H9 (cell line): ENCODE results near the gene MYH16. TPM values are rescaled to one million over a fixed set of nuclear protein-coding genes. Genes with fewer than 3 reads are reported as not detected.

Experiments
- DNase-seq: peaks from one replicate; pipeline ENCODE4 v3.0.0-alpha.2; 2017
- H2AFZ ChIP-seq: one replicate; pipeline ENCODE4 v1.6.1; 2013; ENCODE audit warnings: mild to moderate bottlenecking, low read length, control low read depth, moderate library complexity
- H2AK5ac ChIP-seq: 2 replicates; pipeline ENCODE4 v1.6.1; 2013; ENCODE audit warnings: low read length, control low read depth, mixed read lengths; ENCODE audit not compliant: insufficient read length
- H2BK120ac ChIP-seq: one replicate; pipeline ENCODE4 v1.6.1; 2013; ENCODE audit warnings: low read depth, mild to moderate bottlenecking, low read length, control low read depth, inconsistent platforms; ENCODE audit not compliant: poor library complexity, severe bottlenecking
- H2BK12ac ChIP-seq: 2 replicates; pipeline ENCODE4 v1.6.1; 2013; ENCODE audit warnings: low read length, control low read depth, mixed read lengths, low read depth; ENCODE audit not compliant: insufficient read length
- H2BK15ac ChIP-seq: 2 replicates; pipeline ENCODE4 v1.6.1; 2013; ENCODE audit warnings: low read depth, low read length, control low read depth
- H2BK20ac ChIP-seq: one replicate; pipeline ENCODE4 v1.6.1; 2013; ENCODE audit warnings: low read depth, mild to moderate bottlenecking, low read length, control low read depth, inconsistent platforms; ENCODE audit not compliant: poor library complexity, severe bottlenecking
- H2BK5ac ChIP-seq: 2 replicates; pipeline ENCODE4 v1.6.1; 2013; ENCODE audit warnings: low read length, control low read depth, mixed read lengths; ENCODE audit not compliant: insufficient read length
- H3K14ac ChIP-seq: 2 replicates; pipeline ENCODE4 v1.6.1; 2013; ENCODE audit warnings: low read length, control low read depth; ENCODE audit not compliant: insufficient read depth
- H3K18ac ChIP-seq: 2 replicates; pipeline ENCODE4 v1.6.1; 2013; ENCODE audit warnings: low read depth, mild to moderate bottlenecking, mixed read lengths, low read length, control low read depth; ENCODE audit not compliant: insufficient read length
- H3K23ac ChIP-seq: 2 replicates; pipeline ENCODE4 v1.6.1; 2013; ENCODE audit warnings: low read length, control low read depth, mixed read lengths, low read depth; ENCODE audit not compliant: insufficient read length
- H3K23me2 ChIP-seq: 2 replicates; pipeline ENCODE4 v1.6.1; 2013; ENCODE audit warnings: low read depth, mild to moderate bottlenecking, mixed read lengths, low read length, control low read depth; ENCODE audit not compliant: insufficient read length, poor library complexity, severe bottlenecking
- H3K27ac ChIP-seq: 2 replicates; pipeline ENCODE4 v1.5.1; 2013; ENCODE audit warnings: low read length, control low read depth, mixed read lengths, low read depth; ENCODE audit not compliant: insufficient read length
- H3K27me3 ChIP-seq: 2 replicates; pipeline ENCODE4 v1.6.1; 2013; ENCODE audit warnings: low read length, control low read depth, inconsistent platforms; ENCODE audit not compliant: insufficient read depth
- H3K4ac ChIP-seq: 2 replicates; pipeline ENCODE4 v1.6.1; 2013; ENCODE audit warnings: low read depth, mild to moderate bottlenecking, control low read depth, inconsistent platforms, low read length, moderate library complexity
- H3K4me1 ChIP-seq: 2 replicates; pipeline ENCODE4 v1.6.1; 2013; ENCODE audit warnings: low read length, control low read depth, inconsistent platforms; ENCODE audit not compliant: insufficient read depth
- H3K4me2 ChIP-seq: 2 replicates; pipeline ENCODE4 v1.6.1; 2013; ENCODE audit warnings: low read length, control low read depth, mixed read lengths; ENCODE audit not compliant: insufficient read length, insufficient read depth
- H3K56ac ChIP-seq: 2 replicates; pipeline ENCODE4 v1.6.1; 2013; ENCODE audit warnings: low read depth, mild to moderate bottlenecking, mixed read lengths, low read length, control low read depth; ENCODE audit not compliant: insufficient read length
- H3K79me1 ChIP-seq: 2 replicates; pipeline ENCODE4 v1.6.1; 2013; ENCODE audit warnings: low read depth, mild to moderate bottlenecking, moderate library complexity, low read length, control low read depth, inconsistent platforms; ENCODE audit not compliant: insufficient read depth, poor library complexity, severe bottlenecking
- H3K79me2 ChIP-seq: 2 replicates; pipeline ENCODE4 v1.6.1; 2013; ENCODE audit warnings: low read length, control low read depth, inconsistent platforms; ENCODE audit not compliant: insufficient read depth
- H3K9ac ChIP-seq: 2 replicates; pipeline ENCODE4 v1.6.1; 2013; ENCODE audit warnings: low read length, control low read depth, mixed read lengths; ENCODE audit not compliant: insufficient read length; ENCODE audit errors: extremely low read depth
- H3K9me3 ChIP-seq: one replicate; pipeline ENCODE4 v1.6.1; 2013; ENCODE audit warnings: low read depth, low read length, inconsistent platforms; ENCODE audit not compliant: control insufficient read depth
- H3T11ph ChIP-seq: one replicate; pipeline ENCODE4 v1.6.1; 2013; ENCODE audit warnings: mild to moderate bottlenecking, low read length, control low read depth, inconsistent platforms
- H4K20me1 ChIP-seq: one replicate; pipeline ENCODE4 v1.6.1; 2013; ENCODE audit not compliant: control insufficient read depth, insufficient read length, insufficient read depth
- H4K5ac ChIP-seq: 2 replicates; pipeline ENCODE4 v1.6.1; 2013; ENCODE audit warnings: low read depth, mild to moderate bottlenecking, mixed read lengths, low read length, control low read depth; ENCODE audit not compliant: insufficient read length
- H4K8ac ChIP-seq: replicated peaks from 2 replicates; pipeline ENCODE4 v1.6.1; 2013; ENCODE audit warnings: low read length, control low read depth, mixed read lengths, low read depth; ENCODE audit not compliant: insufficient read length
- H4K91ac ChIP-seq: 2 replicates; pipeline ENCODE4 v1.6.1; 2013; ENCODE audit warnings: low read depth, mild to moderate bottlenecking, moderate library complexity, mixed read lengths, low read length, control low read depth; ENCODE audit not compliant: insufficient read length
- H3K27ac Mint-ChIP-seq, 3 experiments: 2 replicates in 2 of 3; 3 replicates in 1 of 3; pipeline ENCODE4 v1.8.0; 2020 to 2021; ENCODE audit warnings: mixed read lengths in 3 of 3, mild to moderate bottlenecking in 1 of 3, moderate library complexity in 1 of 3
- H3K27me3 Mint-ChIP-seq: 2 replicates; pipeline ENCODE4 v1.8.0; 2021; ENCODE audit warnings: low read depth, mild to moderate bottlenecking, moderate library complexity, mixed read lengths
- H3K36me3 Mint-ChIP-seq, 3 experiments: 2 replicates in 2 of 3; 3 replicates in 1 of 3; pipeline ENCODE4 v1.8.0; 2020 to 2021; ENCODE audit warnings: low read depth in 3 of 3, mixed read lengths in 3 of 3; ENCODE audit not compliant: insufficient read depth in 1 of 3
- H3K4me1 Mint-ChIP-seq, 2 experiments: 2 replicates each; pipeline ENCODE4 v1.8.0; 2020; ENCODE audit warnings: mixed read lengths in 2 of 2
- H3K4me3 Mint-ChIP-seq, 2 experiments: 2 replicates in 1 of 2; 3 replicates in 1 of 2; pipeline ENCODE4 v1.8.0; 2020 to 2021; ENCODE audit warnings: mild to moderate bottlenecking in 2 of 2, mixed read lengths in 2 of 2, moderate library complexity in 1 of 2
- H3K9me3 Mint-ChIP-seq, 2 experiments: 2 replicates in 1 of 2; 3 replicates in 1 of 2; pipeline ENCODE4 v1.8.0; 2020; ENCODE audit warnings: mild to moderate bottlenecking in 2 of 2, mixed read lengths in 2 of 2, moderate library complexity in 1 of 2
- WGBS: extraction: QIAGEN DNeasy Blood & Tissue Kit; methylation state at CpG from one replicate; pipeline ENCODE4 v1.1.7; 2013; ENCODE audit warnings: missing lambda C conversion rate, low lambda C conversion rate, mixed read lengths; ENCODE audit not compliant: insufficient read length; ENCODE audit errors: extremely low coverage; 5-methylcytosine and 5-hydroxymethylcytosine counted together
- total RNA-seq: library from RNA; stranded (reverse); gene quantifications from 2 replicates; pipeline ENCODE4 v1.2.1, GENCODE V29; 2021
- TF ChIP-seq, protein P1 (sequence below): fragments of 200-600 bp; sonication (generic); conservative IDR thresholded peaks from 3 replicates; pipeline ENCODE4 v1.8.0; 2021; ENCODE audit warnings: antibody characterized with exemption, mild to moderate bottlenecking

The MYH16 gene
- total RNA-seq, 1 experiment from 2014 or later = not detected

DNA sequence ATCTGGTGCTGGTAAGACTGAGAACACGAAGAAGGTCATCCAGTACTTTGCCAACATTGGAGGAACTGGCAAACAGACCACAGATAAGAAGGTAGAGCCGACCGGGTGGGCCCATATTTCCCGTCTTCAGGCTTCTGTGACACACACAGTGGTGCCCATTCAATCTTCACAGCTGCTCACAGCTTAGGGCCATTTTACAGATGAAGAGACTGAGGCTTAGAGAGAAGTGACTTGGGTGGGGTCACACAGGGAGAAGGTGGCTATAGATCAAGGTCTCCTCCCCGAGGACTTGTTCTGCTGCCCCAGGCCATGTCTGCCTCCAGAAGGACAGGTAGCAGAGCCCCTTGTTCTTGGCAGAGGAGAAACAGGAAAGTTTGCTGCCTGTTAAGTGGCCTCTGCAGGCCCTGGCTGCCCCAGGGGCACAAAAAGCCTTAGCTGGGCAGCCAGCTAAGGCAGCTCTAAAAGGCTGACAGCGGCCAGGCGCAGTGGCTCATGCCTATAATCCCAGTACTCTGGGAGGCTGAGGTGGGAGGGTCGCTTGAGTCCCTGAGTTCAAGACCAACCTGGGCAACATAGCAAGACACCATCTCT, 22.6 kb upstream of the MYH16 start:
- no peak for DNase-seq
- Histone ChIP-seq H2BK120ac (no peak overlapping the region), H3K27ac (no peak overlapping the region), H3K56ac (no peak overlapping the region), H3K79me2 (no peaks in the 10 kb centered on the region), H2BK20ac (no peak overlapping the region), H3K14ac (no peak overlapping the region), H2AK5ac (no peak overlapping the region), H2BK12ac (no peak overlapping the region), H3K27me3 (no peaks in the 10 kb centered on the region), H3K79me1 (no peaks in the 10 kb centered on the region), H4K20me1 (no peaks in the 10 kb centered on the region), H4K5ac (no peak overlapping the region), H4K91ac (no peak overlapping the region), H2AFZ (no peak overlapping the region), H3K23me2 (no peaks in the 10 kb centered on the region), H3K4me1 (no peaks in the 10 kb centered on the region), H3K4me2 (no peak overlapping the region), H3K9me3 (no peaks in the 10 kb centered on the region), H3K18ac (no peak overlapping the region), H3T11ph (no peak overlapping the region), H3K9ac (no peak overlapping the region), H4K8ac (no peak overlapping the region), H2BK5ac (no peak overlapping the region), H3K4ac (no peak overlapping the region), H2BK15ac (no peak overlapping the region), H3K23ac (no peak overlapping the region)
- no peaks in the 10 kb centered on the region for H3K36me3 Mint-ChIP-seq
- TF ChIP-seq, protein P1, sequence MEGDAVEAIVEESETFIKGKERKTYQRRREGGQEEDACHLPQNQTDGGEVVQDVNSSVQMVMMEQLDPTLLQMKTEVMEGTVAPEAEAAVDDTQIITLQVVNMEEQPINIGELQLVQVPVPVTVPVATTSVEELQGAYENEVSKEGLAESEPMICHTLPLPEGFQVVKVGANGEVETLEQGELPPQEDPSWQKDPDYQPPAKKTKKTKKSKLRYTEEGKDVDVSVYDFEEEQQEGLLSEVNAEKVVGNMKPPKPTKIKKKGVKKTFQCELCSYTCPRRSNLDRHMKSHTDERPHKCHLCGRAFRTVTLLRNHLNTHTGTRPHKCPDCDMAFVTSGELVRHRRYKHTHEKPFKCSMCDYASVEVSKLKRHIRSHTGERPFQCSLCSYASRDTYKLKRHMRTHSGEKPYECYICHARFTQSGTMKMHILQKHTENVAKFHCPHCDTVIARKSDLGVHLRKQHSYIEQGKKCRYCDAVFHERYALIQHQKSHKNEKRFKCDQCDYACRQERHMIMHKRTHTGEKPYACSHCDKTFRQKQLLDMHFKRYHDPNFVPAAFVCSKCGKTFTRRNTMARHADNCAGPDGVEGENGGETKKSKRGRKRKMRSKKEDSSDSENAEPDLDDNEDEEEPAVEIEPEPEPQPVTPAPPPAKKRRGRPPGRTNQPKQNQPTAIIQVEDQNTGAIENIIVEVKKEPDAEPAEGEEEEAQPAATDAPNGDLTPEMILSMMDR = no peak
- no peak overlapping the region for H3K4me3 Mint-ChIP-seq
- WGBS = no CpG with 5 or more reads among the region's 8 CpGs
- H3K4me1 Mint-ChIP-seq = peaks cover 12 to 18% of the 10 kb centered on the region in 2 experiments; a peak in 3 of 4 replicates
- no peaks in the 10 kb centered on the region for H3K9me3 Mint-ChIP-seq
- no peak overlapping the region for H3K27ac Mint-ChIP-seq
- H3K27me3 Mint-ChIP-seq = peaks cover 1% of the 10 kb centered on the region
